ENCODE results near the gene MTMR6. TPM values are rescaled to one million over a fixed set of nuclear protein-coding genes. Genes with fewer than 3 reads are reported as not detected.
"Not testable (repeated sequence)": the region's sequence is repeated elsewhere in the genome, so short reads cannot be mapped to it uniquely, and the experiment has no call there.

The MTMR6 gene
- total RNA-seq (ENCODE audit: insufficient read depth, low replicate concordance): 28.6 TPM

GRCh38 chr13:25286969-25287961, at the start of gene MTMR6:
TSS of gene MTMR6 (minus strand) at chr13:25287488. CDS start at chr13:25287247, 241 bp downstream.
- DNase-seq (ENCODE audit: low spot score): peak; percentile 88

- DNase-seq (ENCODE audit: low spot score): no peak
Measured at GRCh38 chr13:25335856-25336255, 48.6 kb upstream of the MTMR6 start.

- DNase-seq (ENCODE audit: low spot score): no peak
Measured at GRCh38 chr13:25330541-25330940, 43.3 kb upstream of the MTMR6 start.

- no peak for DNase-seq (ENCODE audit: low spot score)
Measured at GRCh38 chr13:25329706-25330105, 42.4 kb upstream of the MTMR6 start.

- no peak for DNase-seq (ENCODE audit: low spot score)
Measured at GRCh38 chr13:25324100-25324499, 36.8 kb upstream of the MTMR6 start.

- no peak for DNase-seq (ENCODE audit: low spot score)
Measured at GRCh38 chr13:25319771-25320170, 32.5 kb upstream of the MTMR6 start.

- DNase-seq (ENCODE audit: low spot score): not testable (repeated sequence)
Measured at GRCh38 chr13:25318946-25319345, 31.7 kb upstream of the MTMR6 start.

- no peak for DNase-seq (ENCODE audit: low spot score)
Measured at GRCh38 chr13:25310891-25311290, 23.6 kb upstream of the MTMR6 start.

- DNase-seq (ENCODE audit: low spot score): no peak
Measured at GRCh38 chr13:25306671-25307464, 19.6 kb upstream of the MTMR6 start.

- DNase-seq (ENCODE audit: low spot score): no peak
Measured at GRCh38 chr13:25302121-25302520, 14.8 kb upstream of the MTMR6 start.

- DNase-seq (ENCODE audit: low spot score): peak; percentile 98
Measured at GRCh38 chr13:25301347-25302113, 14.2 kb upstream of the MTMR6 start, which contains the start of gene NUP58. TSS of gene NUP58 (plus strand) at chr13:25301625. CDS start at chr13:25301774, 149 bp downstream.

GRCh38 chr13:25300861-25301346, 13.6 kb upstream of the MTMR6 start:
- DNase-seq (ENCODE audit: low spot score): no peak

GRCh38 chr13:25295701-25296100, 8.4 kb upstream of the MTMR6 start:
- DNase-seq (ENCODE audit: low spot score): no peak

- no peak for DNase-seq (ENCODE audit: low spot score)
Measured at GRCh38 chr13:25295228-25295627, 7.9 kb upstream of the MTMR6 start.

- no peak for DNase-seq (ENCODE audit: low spot score)
Measured at GRCh38 chr13:25292301-25292700, 5.0 kb upstream of the MTMR6 start.

GRCh38 chr13:25291691-25292090, 4.4 kb upstream of the MTMR6 start:
- DNase-seq (ENCODE audit: low spot score): no peak

- no peak for DNase-seq (ENCODE audit: low spot score)
Measured at GRCh38 chr13:25288966-25289365, 1.7 kb upstream of the MTMR6 start.

GRCh38 chr13:25286308-25286968, 850 bp downstream of the MTMR6 start:
- peak; percentile 39 for DNase-seq (ENCODE audit: low spot score)

- no peak for DNase-seq (ENCODE audit: low spot score)
Measured at GRCh38 chr13:25281935-25282332, 5.4 kb downstream of the MTMR6 start.

GRCh38 chr13:25281193-25281934, 5.9 kb downstream of the MTMR6 start:
- DNase-seq (ENCODE audit: low spot score): no peak
